K562 (cell line): ENCODE measurements around the gene TP73. TPM values are rescaled to one million over a fixed set of nuclear protein-coding genes. Genes with fewer than 3 reads are reported as not detected.

ENCODE experiments used
- ATF7 ChIP-seq: fragments of 450-650 bp; IDR thresholded peaks from 2 replicates; pipeline ENCODE4 v1.7.1; 2014; ENCODE audit warnings: mild to moderate bottlenecking, moderate library complexity
- JUND ChIP-seq, 2 experiments: IDR thresholded peaks; 2 replicates in 1 of 2; 3 replicates in 1 of 2; pipeline ENCODE4 v1.6.1; 2011; ENCODE audit warnings: borderline replicate concordance in 2 of 2, low read depth in 2 of 2, low read length in 2 of 2, improper control_type of control experiment in 1 of 2, missing biosample characterization in 1 of 2, missing genetic modification characterization in 1 of 2, missing genetic modification reagents in 1 of 2
- NCOA2 ChIP-seq, 2 experiments: fragments of 450-650 bp; IDR thresholded peaks; 2 replicates each; pipeline ENCODE4 v1.6.1; 2018; ENCODE audit warnings: mild to moderate bottlenecking in 2 of 2, moderate library complexity in 1 of 2; ENCODE audit not compliant: partially characterized antibody in 2 of 2
- NR4A1 ChIP-seq, 2 experiments: fragments of 250-450 bp in 1 of 2; fragments of 450-650 bp in 1 of 2; sonication (Bioruptor Pico) in 1 of 2; IDR thresholded peaks; 2 replicates each; pipeline versions ENCODE4 v1.4.0 to v1.6.1; 2016 to 2020; ENCODE audit warnings: mild to moderate bottlenecking in 2 of 2, missing compliant biosample characterization in 1 of 2, missing genetic modification characterization in 1 of 2, moderate library complexity in 1 of 2
- RBM25 ChIP-seq: fragments of 200-400 bp; formaldehyde crosslinking; IDR thresholded peaks from 2 replicates; pipeline ENCODE4 v1.6.1; 2018; ENCODE audit warnings: low read length, low read depth, moderate library complexity; ENCODE audit not compliant: severe bottlenecking
- RBM34 ChIP-seq: fragments of 200-400 bp; formaldehyde crosslinking; IDR thresholded peaks from 2 replicates; pipeline ENCODE4 v1.6.1; 2018; ENCODE audit warnings: low read length, borderline replicate concordance; ENCODE audit not compliant: insufficient read depth
- polyA plus RNA-seq, 8 experiments: library from polyadenylated mRNA; depleted of rRNA in 4 of 8; stranded (reverse) in 5 of 8; unstranded in 3 of 8; fragments of >200 nt; fragmentation: Nextera tagmentation in 2 of 8; fragmentation: Illumina TruSeq in 1 of 8; extraction: Ambion mirVana in 2 of 8; extraction: Trizol in 1 of 8; gene quantifications; 2 replicates each; pipeline versions ENCODE4 v1.2.1 to v1.2.3, GENCODE V29; 2011 to 2014; ENCODE audit warnings: inconsistent platforms in 1 of 8, missing spikeins in 1 of 8
- total RNA-seq, 7 experiments: library from RNA; depleted of rRNA in 6 of 7; stranded (reverse); fragments of >200 nt in 6 of 7; fragmentation: Illumina TruSeq in 2 of 7; extraction: Trizol in 2 of 7; gene quantifications; 2 replicates each; pipeline versions ENCODE4 v1.2.1 to v1.2.3, GENCODE V29; 2011 to 2021; ENCODE audit warnings: low replicate concordance in 1 of 7
- TF ChIP-seq, protein P1 (sequence below): IDR thresholded peaks from 3 replicates; pipeline ENCODE4 v1.6.1; 2011; ENCODE audit warnings: borderline replicate concordance, mild to moderate bottlenecking, moderate library complexity; ENCODE audit not compliant: insufficient read length; ENCODE audit errors: extremely low read depth

The TP73 gene
- total and polyA plus RNA-seq, 9 of the 15 experiments (the other 6 are each of a cell fraction or from before 2014, with no cell fraction given): 0.07 to 1.6 (median 0.40) TPM; not detected in 2

DNA sequence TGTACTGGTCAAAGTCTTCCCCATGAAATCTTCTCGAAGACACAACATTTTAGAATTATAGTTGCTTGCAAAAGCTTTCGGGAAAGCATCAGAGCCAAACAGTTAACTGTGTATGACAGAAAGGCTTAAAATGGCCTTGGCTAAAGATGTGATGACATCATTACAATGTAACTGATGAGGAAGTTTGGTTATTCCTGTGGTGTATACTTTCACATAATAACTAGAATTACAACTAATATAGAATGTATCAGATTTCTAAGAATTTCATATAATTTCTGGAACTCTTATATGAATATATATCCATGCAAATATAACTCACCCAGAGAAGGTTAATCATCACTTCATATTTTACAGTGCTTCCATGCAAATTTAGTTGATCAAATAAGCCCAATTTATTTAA lies 8.4 kb downstream of the TP73 start (continued):
- TF ChIP-seq NR4A1 (CRISPR knock-in tag; IDR thresholded peaks at IDR 0.05) (no peak), NR4A1 (tag; IDR thresholded peaks at IDR 0.05) (no peak), JUND (IDR thresholded peaks at IDR 0.05; ENCODE audit: borderline replicate concordance, low read depth, low read length) (no peak), JUND (tag; IDR thresholded peaks at IDR 0.05; ENCODE audit: borderline replicate concordance, low read depth, low read length) (peak; percentile 32; the same call in 1 of the 3 replicates), NCOA2 (IDR thresholded peaks at IDR 0.05; ENCODE audit: partially characterized antibody in 2 of 2) (no peak), ATF7 (peak; percentile 75), RBM34 (no peak), RBM25 (no peak)
- TF ChIP-seq, protein P1, sequence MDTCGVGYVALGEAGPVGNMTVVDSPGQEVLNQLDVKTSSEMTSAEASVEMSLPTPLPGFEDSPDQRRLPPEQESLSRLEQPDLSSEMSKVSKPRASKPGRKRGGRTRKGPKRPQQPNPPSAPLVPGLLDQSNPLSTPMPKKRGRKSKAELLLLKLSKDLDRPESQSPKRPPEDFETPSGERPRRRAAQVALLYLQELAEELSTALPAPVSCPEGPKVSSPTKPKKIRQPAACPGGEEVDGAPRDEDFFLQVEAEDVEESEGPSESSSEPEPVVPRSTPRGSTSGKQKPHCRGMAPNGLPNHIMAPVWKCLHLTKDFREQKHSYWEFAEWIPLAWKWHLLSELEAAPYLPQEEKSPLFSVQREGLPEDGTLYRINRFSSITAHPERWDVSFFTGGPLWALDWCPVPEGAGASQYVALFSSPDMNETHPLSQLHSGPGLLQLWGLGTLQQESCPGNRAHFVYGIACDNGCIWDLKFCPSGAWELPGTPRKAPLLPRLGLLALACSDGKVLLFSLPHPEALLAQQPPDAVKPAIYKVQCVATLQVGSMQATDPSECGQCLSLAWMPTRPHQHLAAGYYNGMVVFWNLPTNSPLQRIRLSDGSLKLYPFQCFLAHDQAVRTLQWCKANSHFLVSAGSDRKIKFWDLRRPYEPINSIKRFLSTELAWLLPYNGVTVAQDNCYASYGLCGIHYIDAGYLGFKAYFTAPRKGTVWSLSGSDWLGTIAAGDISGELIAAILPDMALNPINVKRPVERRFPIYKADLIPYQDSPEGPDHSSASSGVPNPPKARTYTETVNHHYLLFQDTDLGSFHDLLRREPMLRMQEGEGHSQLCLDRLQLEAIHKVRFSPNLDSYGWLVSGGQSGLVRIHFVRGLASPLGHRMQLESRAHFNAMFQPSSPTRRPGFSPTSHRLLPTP: no peak
